Cardiac fibroblast (primary cell): Measurements from ENCODE around the gene TNFRSF8.

Experiments used
- DNase-seq, 2 donors: peaks; one replicate each; pipeline versions ENCODE4 v3.0.0 to v3.0.0-alpha.2; 2010; ENCODE audit warnings: low read depth in 2 of 2
- H3K4me3 ChIP-seq, 2 donors: replicated peaks in 1 of 2; 1 replicate in 1 of 2; 2 replicates in 1 of 2; pipeline ENCODE4 v1.5.1; 2011; ENCODE audit warnings: low read depth in 2 of 2, low read length in 2 of 2, mild to moderate bottlenecking in 2 of 2, moderate library complexity in 1 of 2
- CTCF ChIP-seq: IDR thresholded peaks from one replicate; pipeline ENCODE4 v1.5.1; 2011; ENCODE audit warnings: low read depth, mild to moderate bottlenecking, low read length, inconsistent platforms

Gene TNFRSF8

DNA sequence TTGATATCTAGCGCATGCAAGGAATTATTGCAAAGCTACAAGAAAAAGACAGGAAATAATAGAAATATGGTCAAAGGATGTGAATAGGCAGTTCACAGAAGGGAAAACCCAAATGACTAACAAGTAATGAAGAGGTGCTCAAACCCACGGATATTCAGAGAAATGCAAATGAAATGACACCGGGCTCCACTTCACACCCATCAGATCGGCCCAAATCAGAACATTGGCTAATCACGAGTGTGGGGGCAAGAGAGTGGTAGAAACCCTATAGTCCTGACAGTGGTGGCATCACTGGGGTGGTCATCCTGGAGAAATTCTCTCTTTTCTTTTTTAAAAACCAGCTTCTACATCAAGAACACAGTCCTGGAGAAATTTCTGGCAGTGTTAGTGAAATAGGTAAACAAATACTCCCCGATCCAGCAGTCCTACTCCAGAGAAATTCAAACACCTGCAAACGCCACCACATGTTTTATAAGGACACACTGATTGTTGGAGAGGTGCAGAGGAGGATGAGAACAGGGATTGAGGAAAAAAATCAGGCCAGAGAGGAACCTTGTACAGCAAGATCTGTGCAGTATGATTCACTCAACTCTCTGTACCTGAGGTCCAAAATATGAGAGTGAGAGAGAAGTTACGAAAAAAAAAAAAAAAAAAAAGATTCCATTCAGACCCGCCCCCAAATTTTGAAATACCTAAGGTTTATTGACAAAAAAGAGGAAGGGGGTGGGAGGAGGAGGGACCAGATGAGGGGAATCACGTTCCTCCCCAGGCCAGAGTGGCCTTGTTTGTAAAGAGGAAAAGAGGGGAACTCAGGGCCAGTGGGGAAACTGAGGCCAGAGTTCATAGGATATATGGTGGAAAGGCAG is 94.5 kb downstream of the TNFRSF8 start:
- TF ChIP-seq CTCF: no peak
- no peak overlapping the region for H3K4me3 ChIP-seq
- no peak for DNase-seq

DNA sequence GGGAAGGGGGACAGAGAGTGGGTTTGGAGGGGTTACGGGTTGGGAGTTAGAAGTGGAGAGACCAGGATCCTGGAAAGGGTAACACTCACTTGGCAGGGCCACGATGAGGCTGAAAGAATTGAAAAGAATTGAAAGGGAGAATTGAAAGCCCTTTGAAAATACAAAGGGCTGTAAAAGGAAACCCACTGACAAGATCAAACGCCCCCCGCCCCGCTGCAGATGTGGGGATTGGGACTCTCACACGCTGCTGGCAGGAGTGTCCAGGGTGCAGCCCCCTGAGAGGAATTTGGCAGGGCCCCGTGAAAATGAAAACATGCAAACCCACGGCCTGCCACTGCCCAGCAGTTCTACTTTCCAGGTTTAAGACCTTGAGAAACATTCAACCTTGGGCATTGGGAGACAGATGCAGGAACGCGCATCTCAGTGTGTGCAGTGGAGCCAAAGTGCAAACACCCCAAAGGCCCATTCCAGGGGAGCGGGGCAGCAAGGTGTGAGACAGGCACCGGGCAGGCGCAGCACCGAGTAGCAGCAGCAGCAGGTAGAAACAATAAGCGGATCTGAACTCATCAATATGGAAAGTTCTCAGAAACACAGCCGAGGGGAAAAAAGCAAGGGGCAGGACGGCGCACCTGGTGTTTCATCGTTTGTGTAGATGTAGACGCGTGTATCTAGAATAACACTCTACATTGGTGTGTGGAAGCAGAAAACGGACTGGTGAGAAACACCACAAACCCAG is 95.4 kb downstream of the TNFRSF8 start:
- no peak for TF ChIP-seq CTCF
- no peak for DNase-seq
- H3K4me3 ChIP-seq: no peak overlapping the region

DNA sequence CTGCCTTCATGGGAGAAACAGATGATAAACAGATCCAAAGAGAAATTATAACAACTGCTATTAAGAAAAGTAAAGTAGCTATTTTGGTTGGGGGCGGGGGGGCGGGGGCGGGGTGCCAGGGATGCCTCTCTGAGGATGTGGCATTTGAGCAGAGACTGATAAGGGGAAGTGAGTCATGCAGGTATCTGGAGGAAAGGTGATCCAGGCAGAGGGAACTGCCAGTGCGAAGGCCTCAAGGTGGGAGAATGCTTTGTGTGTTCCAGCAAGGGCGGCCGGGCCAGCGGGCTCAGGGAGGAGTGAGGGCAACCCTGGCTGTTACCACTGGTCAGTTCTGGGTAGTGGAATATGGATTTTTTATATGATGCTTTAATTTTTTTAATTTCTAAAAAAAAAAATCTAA is 96.7 kb downstream of the TNFRSF8 start:
- DNase-seq: no peak
- TF ChIP-seq CTCF: no peak
- H3K4me3 ChIP-seq: no peak overlapping the region

DNA sequence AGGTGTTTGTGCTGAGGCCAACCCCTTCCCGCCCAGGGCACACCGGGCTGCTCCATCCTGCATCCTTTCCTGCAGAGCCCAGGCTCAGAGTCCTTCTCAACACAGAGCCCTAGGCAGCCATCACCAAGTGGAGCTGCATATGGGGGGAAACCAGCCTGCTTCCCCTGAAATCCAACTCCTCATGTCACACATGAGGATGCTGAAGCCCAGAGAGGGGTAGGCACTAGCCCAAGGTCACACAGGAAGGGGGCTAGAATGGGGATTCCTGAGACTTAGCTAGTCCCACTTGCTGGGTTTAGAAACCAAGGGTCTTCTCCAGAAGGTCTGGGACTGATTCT is 98.2 kb downstream of the TNFRSF8 start:
- no peak for DNase-seq
- no peak overlapping the region for H3K4me3 ChIP-seq
- no peak for TF ChIP-seq CTCF

DNA sequence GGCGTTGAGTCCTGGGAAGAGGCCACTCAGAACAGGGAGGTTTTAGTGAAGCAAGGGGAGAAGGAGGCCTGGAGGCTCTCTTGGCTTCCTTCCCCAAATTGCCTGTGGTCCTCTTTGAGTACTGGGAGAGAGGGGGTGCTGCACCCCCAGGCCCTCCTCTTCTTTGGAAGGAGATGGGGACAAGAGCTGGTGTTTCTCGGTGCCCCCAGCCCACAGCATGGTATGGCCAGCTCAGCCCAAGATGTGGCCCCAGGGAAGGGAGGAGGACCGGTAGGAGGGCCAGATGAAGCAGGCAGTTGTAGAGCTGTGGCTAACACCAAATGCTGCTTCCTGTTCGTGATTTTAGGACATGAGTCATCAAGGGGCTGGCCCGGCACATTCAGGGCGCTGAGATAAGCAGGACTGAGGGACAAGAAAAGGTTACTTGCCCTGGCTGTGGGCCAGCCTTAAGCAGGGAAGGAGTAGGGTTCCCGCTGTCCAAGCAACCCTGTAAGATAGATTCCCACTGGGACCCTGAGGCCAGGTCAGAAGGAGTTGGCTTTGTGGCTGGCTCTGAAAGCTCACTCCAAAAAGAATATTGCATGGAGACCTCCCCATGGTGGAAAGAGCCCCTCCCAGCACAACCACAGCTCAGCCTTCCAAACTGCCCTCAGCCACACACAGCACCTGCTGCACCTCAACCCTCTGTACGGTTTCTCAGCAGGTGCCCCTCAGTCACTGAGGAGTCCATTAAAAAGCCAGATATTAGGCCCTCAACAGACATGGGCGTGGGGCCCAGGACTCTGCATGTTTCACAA is 98.8 kb downstream of the TNFRSF8 start:
- peak; percentile 93 to 96 for DNase-seq
- no peak overlapping the region for H3K4me3 ChIP-seq
- no peak for TF ChIP-seq CTCF

DNA sequence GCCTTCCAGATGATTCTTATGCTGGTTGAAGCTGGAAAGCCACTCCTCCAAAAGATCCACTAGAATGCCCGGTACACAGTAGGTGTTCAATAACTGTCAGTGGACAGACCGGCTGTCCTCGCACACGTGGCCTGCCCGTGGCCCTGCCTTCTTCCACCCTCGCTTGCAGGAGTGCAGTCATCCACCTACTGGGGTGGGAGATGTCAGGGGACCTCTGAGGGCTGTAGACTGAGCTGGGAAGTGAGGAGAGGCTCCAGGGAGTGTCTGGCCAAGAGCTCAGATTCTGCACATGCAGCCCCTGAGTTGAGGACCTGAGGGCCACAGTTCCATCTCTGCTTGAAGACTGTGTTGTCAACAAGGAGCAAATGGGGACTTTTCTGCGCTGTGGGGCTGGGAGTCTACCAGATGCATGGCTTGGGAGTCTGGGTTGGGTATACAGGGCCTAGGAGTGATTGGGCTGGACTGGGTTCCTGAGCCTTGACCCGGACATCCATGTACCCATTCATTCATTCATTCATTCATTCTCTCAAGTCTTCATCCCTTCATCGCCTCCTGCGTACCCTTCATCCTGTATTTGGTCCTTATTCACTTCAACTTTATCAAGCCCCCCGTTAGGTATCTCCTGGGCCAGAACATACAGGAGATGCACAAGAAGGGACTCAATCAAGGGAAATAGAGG is 99.5 kb downstream of the TNFRSF8 start:
- no peak for TF ChIP-seq CTCF
- no peak for DNase-seq
- H3K4me3 ChIP-seq: no peak overlapping the region
